ENCODE measurements around the gene TMEM116. TPM values are rescaled to one million over a fixed set of nuclear protein-coding genes. Genes with fewer than 3 reads are reported as not detected.

Gene TMEM116
- total and polyA plus RNA-seq, 12 donors: 13.3 to 54.1 (median 39.0) TPM

Small RNAs within 50 kb of the gene (microRNA-seq; reads per million reads assigned to microRNA genes)
- 0 reads per million in 2 donors for gene MIR3657

Other genes with a start within 250 kb of the TMEM116 start
- gene ALDH2, start 246.2 kb downstream of the TMEM116 start, total RNA-seq: 100 to 1,000 TPM; 240 to 403 (median 348) TPM
- 100 to 1,000 TPM in 1 of 2 donors, 10 to 100 TPM in 1; 60.6 to 151 TPM for gene ALDH2, start 246.2 kb downstream of the TMEM116 start, polyA plus RNA-seq
- 10 to 100 TPM; 22.1 to 28.6 (median 23.6) TPM for gene MAPKAPK5, start 170.9 kb downstream of the TMEM116 start, total RNA-seq
- 10 to 100 TPM in 1 of 2 donors, 1 to 10 TPM in 1; 9.1 to 22.6 TPM for gene MAPKAPK5, start 170.9 kb downstream of the TMEM116 start, polyA plus RNA-seq
- 10 to 100 TPM; 36.3 to 77.4 (median 46.6) TPM for gene ERP29, start 261 bp upstream of the TMEM116 start, total RNA-seq
- 10 to 100 TPM; 39.4 to 58.2 TPM for gene ERP29, start 261 bp upstream of the TMEM116 start, polyA plus RNA-seq
- 10 to 100 TPM; 12.1 to 26.3 (median 18.3) TPM for gene NAA25, start 95.6 kb upstream of the TMEM116 start, total RNA-seq
- gene NAA25, start 95.6 kb upstream of the TMEM116 start, polyA plus RNA-seq: 1 to 10 TPM; 3.6 to 8.2 TPM
- 10 to 100 TPM; 14.7 to 72.5 (median 27.7) TPM for gene TRAFD1, start 112.4 kb upstream of the TMEM116 start, total RNA-seq
- gene TRAFD1, start 112.4 kb upstream of the TMEM116 start, polyA plus RNA-seq: 10 to 100 TPM in 1 of 2 donors, 1 to 10 TPM in 1; 7.8 to 18.1 TPM